Heart left ventricle (tissue), 16 donors: ENCODE measurements around the gene CEND1. TPM values are rescaled to one million over a fixed set of nuclear protein-coding genes. Genes with fewer than 3 reads are reported as not detected.

Experiments used
- ATAC-seq, 4 donors: fragments of 200-7000 bp; cut with Tn5 transposase; one replicate each; pipeline ENCODE4 v1.9.1; 2020 to 2022; ENCODE audit warnings: moderate library complexity in 4 of 4, mild to moderate bottlenecking in 3 of 4, moderate number of reproducible peaks in 1 of 4
- DNase-seq, 5 donors: peaks; one replicate each; pipeline ENCODE4 v3.0.0-alpha.2; 2020
- H3K27ac ChIP-seq, 12 donors: fragments of 200-600 bp; sonication (generic) in 4 of 12; one replicate each; pipeline versions ENCODE4 v1.5.0 to v1.8.0; 2016 to 2022; ENCODE audit warnings: mild to moderate bottlenecking in 2 of 12
- H3K27me3 ChIP-seq, 9 donors: fragments of 200-600 bp; sonication (generic) in 2 of 9; one replicate each; pipeline versions ENCODE4 v1.5.1 to v1.8.0; 2016 to 2022; ENCODE audit warnings: mild to moderate bottlenecking in 3 of 9
- H3K36me3 ChIP-seq, 9 donors: fragments of 200-600 bp; sonication (generic) in 2 of 9; one replicate each; pipeline versions ENCODE4 v1.5.0 to v1.8.0; 2018 to 2022; ENCODE audit warnings: mild to moderate bottlenecking in 2 of 9
- H3K4me1 ChIP-seq, 12 donors: fragments of 200-600 bp; sonication (generic) in 4 of 12; one replicate each; pipeline versions ENCODE4 v1.5.0 to v1.8.0; 2016 to 2022; ENCODE audit warnings: mild to moderate bottlenecking in 3 of 12
- H3K4me3 ChIP-seq, 12 donors: fragments of 200-600 bp; sonication (generic) in 4 of 12; one replicate each; pipeline versions ENCODE4 v1.5.0 to v1.8.0; 2017 to 2022; ENCODE audit warnings: mild to moderate bottlenecking in 9 of 12, moderate library complexity in 4 of 12
- H3K9me3 ChIP-seq, 12 donors: fragments of 200-600 bp; sonication (generic) in 4 of 12; one replicate each; pipeline versions ENCODE4 v1.5.0 to v1.8.0; 2016 to 2022; ENCODE audit warnings: mild to moderate bottlenecking in 1 of 12
- CTCF ChIP-seq, 12 donors: fragments of 200-600 bp; sonication (generic) in 4 of 12; IDR thresholded peaks; one replicate each; pipeline versions ENCODE4 v1.5.0 to v1.8.0; 2018 to 2022; ENCODE audit warnings: antibody characterized with exemption in 12 of 12, mild to moderate bottlenecking in 5 of 12
- POLR2A ChIP-seq, 2 donors: fragments of 450-650 bp; IDR thresholded peaks; one replicate each; pipeline ENCODE4 v1.6.1; 2017; ENCODE audit warnings: antibody characterized with exemption in 2 of 2, mild to moderate bottlenecking in 2 of 2, moderate library complexity in 2 of 2
- WGBS, 4 donors: extraction: QIAGEN DNeasy Blood & Tissue Kit in 2 of 4; methylation state at CpG; one replicate each; pipeline versions ENCODE4 v1.1.5 to v1.1.7; 2013 to 2018; 5-methylcytosine and 5-hydroxymethylcytosine counted together
- intact Hi-C, 10 donors: fragments of 100-400 bp; cut with DNase I; formaldehyde crosslinking; loops; one replicate each; pipeline versions ENCODE4 v1.11.1 to v1.14.2; 2022
- polyA plus RNA-seq, 2 donors: library from polyadenylated mRNA; stranded (reverse); fragments of 200-250 nt; gene quantifications; one replicate each; pipeline ENCODE4 v1.2.3, GENCODE V29; 2013
- total RNA-seq, 9 donors: library from RNA; depleted of rRNA in 2 of 9; stranded (reverse); fragments of >200 nt in 2 of 9; fragmentation: NEBNext Ultra II Directional in 3 of 9; extraction: Animal tissue kit (Norgen Biotek cat#: 25700) in 3 of 9; gene quantifications; one replicate each; pipeline versions ENCODE4 v1.1.0 to v1.2.4, GENCODE V29; 2016 to 2023
- donor health status: ischemic (EF 13 %, LVEDD 7.1; RV severe dilation, severe dysfunction).
- donor health status: healthy with polysubstance abuse.
- donor health status: DM: no; HTN: yes; CAD: no.
- donor health status: DM: no; HTN: no; CAD: no.
- donor health status: ischemic (EF 25% LVEDD 6.9; RV normal size, moderate dysfunction).
- donor health status: ischemic (EF 25% LVEDD 5.7; RV mildly dilated, moderate dysfunction).
- donor health status: healthy.
- donor health status: DM: yes; HTN: yes; CAD: no.
- donor health status: ischemic (EF 35%, LVEDD 5.7; RV mildly dilated, moderate dysfunction).
- donor health status: nonischemic (EF 11% LVEDD 7.7; RV severe dilation, severe dysfunction).
- donor health status: DM: yes; HTN: yes; CAD: no.
- donor health status: PGD.
- donor health status: ischemic (EF 29% LVEDD 5.4; RV normal size, mild dysfunction).
- donor health status: nonischemic (EF 23%, LVEDD 6.1; RV moderate dilation, normal function).

CEND1 gene
- total and polyA plus RNA-seq, 11 donors: 0.25 to 1.1 (median 0.44) TPM; not detected in 2

GRCh38 chr11:837189-837989, 47.5 kb upstream of the CEND1 start:
- peaks cover 0 to under 1% (median 0%) of the 10 kb centered on the region in 9 donors for H3K27me3 ChIP-seq
- ATAC-seq: no peak
- H3K36me3 ChIP-seq: peaks cover 0 to 56% (median 48%) of the 10 kb centered on the region in 9 donors
- no peak overlapping the region for H3K4me3 ChIP-seq
- peak overlapping the region in 9 of 12 donors; percentile 6 to 97 (median 28) for H3K27ac ChIP-seq
- H3K4me1 ChIP-seq: peaks cover 14 to 84% (median 60%) of the 10 kb centered on the region in 12 donors
- no peaks in the 10 kb centered on the region for H3K9me3 ChIP-seq
- intact Hi-C loops: no loop called here
- no peak for DNase-seq
- 85 to 91% (median 87%) methylated on average over 13 to 22 of the region's 22 CpGs for WGBS, 4 donors
- TF ChIP-seq POLR2A (IDR thresholded peaks at IDR 0.05): no peak
- no peak for TF ChIP-seq CTCF (IDR thresholded peaks at IDR 0.05)

GRCh38 chr11:836700-837099, 46.8 kb upstream of the CEND1 start:
- Histone ChIP-seq H3K9me3 (no peaks in the 10 kb centered on the region), H3K27ac (peak overlapping the region in 9 of 12 donors; percentile 6 to 97 (median 46)), H3K27me3 (peaks cover 0 to 7% (median 0%) of the 10 kb centered on the region in 9 donors), H3K4me3 (no peak overlapping the region), H3K4me1 (peaks cover 14 to 89% (median 65%) of the 10 kb centered on the region in 12 donors), H3K36me3 (peaks cover 0 to 56% (median 48%) of the 10 kb centered on the region in 9 donors)
- WGBS, 4 donors: 69 to 94% (median 89%) methylated on average over 8 to 9 of the region's 9 CpGs
- no peak for TF ChIP-seq CTCF (IDR thresholded peaks at IDR 0.05)
- no peak for TF ChIP-seq POLR2A (IDR thresholded peaks at IDR 0.05)
- intact Hi-C loops: no loop called here
- ATAC-seq: no peak
- no peak for DNase-seq

GRCh38 chr11:836274-836673, 46.4 kb upstream of the CEND1 start:
- Histone ChIP-seq H3K36me3 (peaks cover 0 to 55% (median 48%) of the 10 kb centered on the region in 9 donors), H3K4me1 (peaks cover 14 to 89% (median 65%) of the 10 kb centered on the region in 12 donors), H3K27ac (peak overlapping the region in 6 of 12 donors; percentile 46 to 97 (median 78)), H3K27me3 (peaks cover 0 to 12% (median 0%) of the 10 kb centered on the region in 9 donors), H3K9me3 (no peaks in the 10 kb centered on the region), H3K4me3 (no peak overlapping the region)
- intact Hi-C loops: no loop called here
- DNase-seq (no peak), ATAC-seq (no peak)
- WGBS, 4 donors: 83 to 92% (median 90%) methylated on average over 1 to 14 of the region's 14 CpGs
- TF ChIP-seq POLR2A (IDR thresholded peaks at IDR 0.05) (no peak), CTCF (IDR thresholded peaks at IDR 0.05) (no peak)
